Measurements from ENCODE around the gene ZBED4. TPM values are rescaled to one million over a fixed set of nuclear protein-coding genes. Genes with fewer than 3 reads are reported as not detected.

The ZBED4 gene
- total RNA-seq, 1 experiment from 2014 or later: 23.0 TPM

DNA sequence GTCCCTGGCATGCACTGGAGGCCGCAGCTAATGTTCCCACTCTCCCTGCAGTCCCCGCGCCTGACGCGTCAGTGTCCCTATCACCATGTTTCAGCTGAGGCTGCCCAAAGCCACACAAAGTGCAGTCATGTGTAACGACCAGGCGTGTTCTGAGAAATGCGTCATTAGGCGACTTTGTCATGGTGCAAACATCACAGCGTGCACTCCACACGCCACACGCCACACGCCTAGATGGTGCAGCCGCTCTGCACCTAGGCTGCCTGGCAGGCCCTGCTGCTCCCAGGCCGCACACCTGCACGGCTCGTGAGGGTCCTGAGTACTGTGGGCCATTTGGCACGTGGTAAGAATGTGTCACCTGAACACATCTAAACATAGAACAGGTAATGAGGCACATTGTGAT is 67.2 kb downstream of the ZBED4 start:
- Mint-ChIP-seq H3K27me3 (ENCODE audit: low read depth) (peaks cover 2% of the 10 kb centered on the region; the same call in 1 of the 2 replicates), H3K36me3 (ENCODE audit: insufficient read depth in 1 of 3, low read depth in 3 of 3) (peaks cover 0 to 24% (median 11%) of the 10 kb centered on the region in 3 experiments; a peak in 6 of 7 replicates), H3K9me3 (no peaks in the 10 kb centered on the region)

More for the DNA sequence above, 67.2 kb downstream of the ZBED4 start:
- Histone ChIP-seq H3K23ac (ENCODE audit: insufficient read length, low read depth, low read length) (no peak overlapping the region), H2BK20ac (ENCODE audit: low read depth, low read length, poor library complexity, severe bottlenecking) (no peak overlapping the region), H4K20me1 (ENCODE audit: control insufficient read depth, insufficient read depth, insufficient read length) (no peaks in the 10 kb centered on the region), H4K8ac (replicated peaks; ENCODE audit: insufficient read length, low read depth, low read length) (no peak overlapping the region), H3K23me2 (ENCODE audit: insufficient read length, low read depth, low read length, poor library complexity, severe bottlenecking) (peaks cover 9% of the 10 kb centered on the region), H3K14ac (ENCODE audit: insufficient read depth, low read length) (no peak overlapping the region), H3K27ac (ENCODE audit: insufficient read length, low read depth, low read length) (no peak overlapping the region), H3K18ac (ENCODE audit: insufficient read length, low read depth, low read length) (no peak overlapping the region), H3K4ac (ENCODE audit: low read depth, low read length) (no peak overlapping the region), H2BK12ac (ENCODE audit: insufficient read length, low read depth, low read length) (no peak overlapping the region), H3K56ac (ENCODE audit: insufficient read length, low read depth, low read length) (no peak overlapping the region), H3T11ph (ENCODE audit: low read length) (no peak overlapping the region), H3K27me3 (ENCODE audit: insufficient read depth, low read length) (no peaks in the 10 kb centered on the region), H3K9ac (ENCODE audit: extremely low read depth, insufficient read length, low read length) (no peak overlapping the region), H2BK15ac (ENCODE audit: low read depth, low read length) (no peak overlapping the region), H2BK120ac (ENCODE audit: low read depth, low read length, poor library complexity, severe bottlenecking) (no peak overlapping the region), H4K91ac (ENCODE audit: insufficient read length, low read depth, low read length) (no peak overlapping the region), H2AFZ (ENCODE audit: low read length) (no peak overlapping the region), H4K5ac (ENCODE audit: insufficient read length, low read depth, low read length) (no peak overlapping the region), H2BK5ac (ENCODE audit: insufficient read length, low read length) (no peak overlapping the region), H3K4me2 (ENCODE audit: insufficient read depth, insufficient read length, low read length) (no peak overlapping the region), H3K4me1 (ENCODE audit: insufficient read depth, low read length) (no peaks in the 10 kb centered on the region), H3K79me2 (ENCODE audit: insufficient read depth, low read length) (no peaks in the 10 kb centered on the region; the same call in 1 of the 2 replicates), H3K9me3 (ENCODE audit: control insufficient read depth, low read depth, low read length) (no peaks in the 10 kb centered on the region), H2AK5ac (ENCODE audit: insufficient read length, low read length) (no peak overlapping the region), H3K79me1 (ENCODE audit: insufficient read depth, low read depth, low read length, poor library complexity, severe bottlenecking) (no peaks in the 10 kb centered on the region)
- TF ChIP-seq, protein P1, sequence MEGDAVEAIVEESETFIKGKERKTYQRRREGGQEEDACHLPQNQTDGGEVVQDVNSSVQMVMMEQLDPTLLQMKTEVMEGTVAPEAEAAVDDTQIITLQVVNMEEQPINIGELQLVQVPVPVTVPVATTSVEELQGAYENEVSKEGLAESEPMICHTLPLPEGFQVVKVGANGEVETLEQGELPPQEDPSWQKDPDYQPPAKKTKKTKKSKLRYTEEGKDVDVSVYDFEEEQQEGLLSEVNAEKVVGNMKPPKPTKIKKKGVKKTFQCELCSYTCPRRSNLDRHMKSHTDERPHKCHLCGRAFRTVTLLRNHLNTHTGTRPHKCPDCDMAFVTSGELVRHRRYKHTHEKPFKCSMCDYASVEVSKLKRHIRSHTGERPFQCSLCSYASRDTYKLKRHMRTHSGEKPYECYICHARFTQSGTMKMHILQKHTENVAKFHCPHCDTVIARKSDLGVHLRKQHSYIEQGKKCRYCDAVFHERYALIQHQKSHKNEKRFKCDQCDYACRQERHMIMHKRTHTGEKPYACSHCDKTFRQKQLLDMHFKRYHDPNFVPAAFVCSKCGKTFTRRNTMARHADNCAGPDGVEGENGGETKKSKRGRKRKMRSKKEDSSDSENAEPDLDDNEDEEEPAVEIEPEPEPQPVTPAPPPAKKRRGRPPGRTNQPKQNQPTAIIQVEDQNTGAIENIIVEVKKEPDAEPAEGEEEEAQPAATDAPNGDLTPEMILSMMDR (conservative IDR thresholded peaks at IDR 0.05): no peak
- no peak for DNase-seq
- Mint-ChIP-seq H3K4me1 (peaks cover 5 to 8% of the 10 kb centered on the region in 2 experiments; a peak in 3 of 4 replicates), H3K4me3 (peak overlapping the region in 1 of 2 experiments; percentile 64; a peak in 1 of 5 replicates), H3K27ac (no peak overlapping the region; a peak in 1 of 7 replicates)
- WGBS (ENCODE audit: extremely low coverage, insufficient read length, low lambda C conversion rate): no CpG with 5 or more reads among the region's 18 CpGs

Measured in H9 (cell line).